Stimulated activated CD8-positive, alpha-beta memory T cell treated with anti-CD3 and anti-CD28 coated beads, Interleukin-7, amount 100 ng/mL, for 1 hour (primary cell): ENCODE measurements around the gene C1QTNF8.

Source experiments
- DNase-seq, 2 donors: peaks; one replicate each; pipeline ENCODE4 v3.0.0-alpha.2; 2020; ENCODE audit warnings: low read depth in 2 of 2

C1QTNF8 gene

DNA sequence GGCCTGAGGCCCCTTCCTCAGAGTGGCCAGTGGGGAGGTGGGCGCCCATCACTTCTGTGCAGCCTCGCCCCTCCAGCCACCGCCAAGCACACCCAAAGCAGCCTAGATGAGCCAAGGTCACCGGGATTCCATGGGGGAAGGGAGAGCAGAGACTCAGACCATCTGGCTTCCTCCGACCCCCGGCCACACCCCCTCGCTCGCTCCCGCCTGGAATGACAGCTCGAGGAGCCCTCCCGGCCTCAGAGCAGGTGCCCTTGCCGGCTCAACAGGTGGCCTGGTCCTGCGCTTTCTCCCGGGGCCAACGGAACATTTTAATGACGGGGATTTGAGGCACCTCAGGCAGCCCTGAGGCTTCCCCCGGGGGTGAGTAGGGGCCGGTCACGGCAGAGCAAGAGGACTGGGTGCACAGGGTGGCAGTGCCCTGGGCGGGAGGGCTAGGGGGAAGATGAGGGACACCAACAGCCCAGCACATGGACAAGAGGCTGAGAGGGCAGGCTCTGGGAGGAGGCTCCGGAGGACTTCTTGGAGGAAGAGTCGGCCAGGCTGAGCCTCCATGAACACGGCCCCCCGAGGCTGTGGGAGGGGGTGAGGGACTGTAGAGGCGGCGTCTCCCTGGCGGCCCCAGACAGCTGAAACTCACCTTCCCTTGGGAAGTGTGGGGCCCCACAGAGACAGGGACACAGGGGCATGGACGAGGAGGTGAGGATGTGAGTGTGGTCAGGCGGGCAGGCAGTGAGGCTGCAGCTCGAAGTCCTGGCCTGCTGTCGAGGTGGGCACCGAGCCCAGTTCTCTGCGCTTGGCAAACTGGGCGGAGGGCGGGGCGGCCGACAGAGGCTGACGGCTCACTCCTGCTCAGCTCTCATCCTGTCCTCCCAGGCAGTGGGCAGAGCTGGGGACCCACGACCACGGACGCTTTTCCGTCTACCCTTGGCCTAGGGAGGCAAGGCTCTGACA lies 12.5 kb upstream of the C1QTNF8 start:
- no peak for DNase-seq

- DNase-seq = no peak
These were observed 11.7 kb upstream of the C1QTNF8 start for GRCh38 chr16:1107731-1108130.

- DNase-seq = no peak
These were observed 11.1 kb upstream of the C1QTNF8 start for GRCh38 chr16:1107141-1107540.

DNA sequence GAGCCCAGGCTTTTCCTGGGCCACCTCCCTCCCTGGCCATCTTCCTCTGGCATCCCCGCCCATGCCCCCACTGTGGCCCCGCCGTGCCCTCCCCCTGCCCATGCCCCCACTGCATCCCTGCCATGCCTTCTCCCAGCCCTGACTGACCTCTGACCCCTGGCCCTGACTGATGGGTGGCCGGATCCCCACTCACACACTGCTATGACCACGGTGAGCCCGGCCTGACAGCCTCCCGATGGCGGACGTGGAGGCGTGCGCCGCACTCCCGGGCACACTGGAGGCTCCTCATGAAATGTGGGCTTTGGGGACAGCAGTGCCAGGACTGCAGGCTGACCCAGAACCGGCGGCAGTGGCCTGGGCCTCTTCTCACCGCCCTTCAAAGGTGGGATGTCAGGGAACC lies 10.6 kb upstream of the C1QTNF8 start:
- DNase-seq = no peak

- no peak for DNase-seq
These were observed 10.0 kb upstream of the C1QTNF8 start for GRCh38 chr16:1105888-1106620.

- no peak for DNase-seq
These were observed 7.6 kb upstream of the C1QTNF8 start for GRCh38 chr16:1103636-1103980.

DNA sequence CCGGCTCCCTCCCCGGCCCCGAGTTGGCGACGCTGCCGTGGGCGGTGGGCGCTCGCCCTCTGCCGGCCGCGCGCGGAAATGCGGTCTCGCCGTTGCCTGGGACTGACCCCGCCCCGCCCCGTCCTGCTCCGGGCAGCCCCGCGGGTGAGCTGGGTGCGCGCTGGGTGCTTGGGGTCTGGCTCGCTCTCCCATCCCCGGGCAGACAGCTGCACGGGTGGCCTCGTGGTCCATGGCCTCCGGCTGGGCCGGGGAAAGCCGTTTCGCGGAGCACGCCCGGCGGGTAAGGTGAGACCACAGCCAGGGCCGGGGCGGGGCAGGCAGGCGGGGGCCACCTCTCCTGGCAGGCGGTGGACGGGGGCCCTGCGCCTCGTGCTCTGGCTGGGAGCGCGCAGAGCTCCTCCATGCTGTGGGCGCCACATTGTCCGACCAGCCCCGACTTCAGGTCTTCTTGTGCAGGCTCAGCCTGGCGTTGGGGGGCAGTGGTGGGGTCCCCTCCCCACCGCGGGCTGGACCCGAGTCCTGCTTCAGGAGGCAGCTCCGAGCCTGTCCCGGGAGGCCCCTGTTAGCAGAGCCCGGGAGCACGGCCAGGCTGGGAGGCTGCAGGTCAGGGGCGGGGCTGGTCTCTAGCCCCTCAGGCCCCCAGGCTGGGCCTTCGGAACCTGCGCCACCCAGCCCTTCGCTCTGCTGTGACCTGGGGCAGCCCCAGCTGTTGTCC lies 7.0 kb upstream of the C1QTNF8 start:
- peak; percentile 41 to 55 for DNase-seq

- DNase-seq = no peak
These were observed 6.3 kb upstream of the C1QTNF8 start for GRCh38 chr16:1102333-1102700.

GRCh38 chr16:1101573-1102332 lies 5.7 kb upstream of the C1QTNF8 start:
- no peak for DNase-seq

DNA sequence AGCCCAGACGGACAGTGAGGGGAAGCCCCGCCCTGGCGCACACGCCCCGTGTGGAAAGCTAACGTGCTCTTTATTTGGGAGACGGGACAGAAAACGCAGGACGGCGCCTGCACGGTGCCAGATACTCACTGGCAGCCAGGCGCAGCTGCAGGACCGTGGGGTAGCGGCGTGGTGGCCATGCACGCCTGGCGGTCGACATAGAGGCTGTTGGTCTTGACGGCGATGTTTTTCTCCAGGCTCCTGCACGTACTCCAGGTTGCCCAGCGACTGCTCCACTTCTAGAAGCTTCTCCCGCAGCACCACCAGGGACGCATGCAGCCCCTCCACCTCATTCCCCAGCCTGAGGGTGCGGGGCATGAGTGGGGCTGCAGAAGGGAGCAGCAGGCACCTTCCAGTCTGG lies 5.1 kb upstream of the C1QTNF8 start:
- DNase-seq = no peak

GRCh38 chr16:1100084-1100800 lies 4.2 kb upstream of the C1QTNF8 start:
- DNase-seq = no peak

DNA sequence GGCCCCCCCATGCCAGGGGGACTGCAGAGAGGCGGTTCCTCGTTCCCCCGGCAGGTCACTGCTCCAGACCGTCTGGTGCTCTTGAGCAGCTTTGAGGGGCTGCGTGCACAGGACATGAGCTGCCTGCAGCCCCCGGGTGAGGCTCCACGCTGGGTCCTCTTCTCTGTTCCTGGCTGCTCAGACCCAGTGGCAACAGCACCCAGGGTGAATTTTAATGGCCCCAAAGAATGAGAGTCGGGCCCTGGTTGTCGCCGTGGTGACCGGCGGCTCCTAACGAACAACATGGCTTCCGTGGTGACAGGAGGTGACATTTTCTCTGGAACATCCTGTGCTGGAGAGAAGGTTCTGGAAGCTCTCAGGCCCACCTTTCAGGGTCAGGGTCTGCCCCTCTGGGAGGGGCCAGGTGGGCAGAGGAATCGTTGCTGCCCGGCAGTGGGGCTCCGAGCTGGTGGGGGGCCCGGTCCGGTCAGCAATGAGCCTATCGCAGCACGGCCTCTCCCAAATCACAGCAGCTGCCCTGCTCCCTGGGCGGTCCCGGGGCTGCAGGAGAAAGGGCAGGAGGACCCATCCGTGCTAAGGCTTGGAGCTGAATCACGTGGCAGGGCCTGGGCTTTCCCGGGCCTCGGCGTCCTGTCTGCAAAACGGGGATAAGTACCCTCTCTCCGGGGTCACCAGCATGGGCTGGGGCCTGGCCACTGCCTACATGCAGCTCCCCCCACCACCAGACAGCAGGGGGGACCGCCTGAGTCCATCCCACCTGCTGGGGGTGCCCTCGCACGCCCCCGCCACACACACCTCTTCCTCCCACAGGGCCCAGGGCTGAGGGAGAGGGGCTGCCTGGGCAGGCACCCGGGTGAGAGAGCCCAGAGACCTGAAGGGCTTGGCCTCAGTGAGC lies 3.4 kb upstream of the C1QTNF8 start:
- DNase-seq = no peak

DNA sequence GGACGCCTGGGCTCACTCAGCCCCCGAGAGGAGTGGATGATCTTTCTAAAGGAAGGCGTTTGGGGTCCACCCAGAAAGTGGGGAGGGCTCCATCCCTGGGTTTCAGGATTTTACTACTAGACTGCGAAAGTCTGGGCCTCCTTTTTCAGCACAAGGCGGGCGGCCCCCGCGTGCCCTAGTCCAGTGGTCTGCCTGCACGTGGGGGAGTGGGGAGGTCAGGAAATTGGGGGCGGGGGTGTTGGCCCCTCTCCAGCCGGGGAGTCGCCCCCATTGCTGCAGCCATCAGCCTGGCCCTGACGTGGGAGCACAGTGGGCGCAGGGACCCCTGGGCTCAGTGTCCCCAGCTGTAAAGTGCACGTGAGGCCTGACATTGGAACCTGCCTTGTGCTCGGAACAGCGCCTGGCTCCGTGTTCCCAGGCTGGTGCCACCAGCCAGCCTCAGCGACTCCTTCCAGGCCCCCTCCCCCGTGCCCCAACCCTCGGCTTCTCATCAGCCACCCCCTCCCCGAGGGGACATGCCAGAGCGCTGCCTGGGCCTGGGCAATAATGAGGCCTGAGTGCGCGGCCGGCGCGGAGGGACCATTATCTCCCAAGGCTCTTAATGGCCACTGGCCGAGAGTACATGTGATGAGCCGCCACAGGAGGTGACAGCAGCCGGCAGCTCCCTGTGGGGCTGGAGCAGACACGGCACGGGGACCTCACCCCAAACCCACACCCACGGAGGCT lies 2.4 kb upstream of the C1QTNF8 start:
- DNase-seq = no peak

DNA sequence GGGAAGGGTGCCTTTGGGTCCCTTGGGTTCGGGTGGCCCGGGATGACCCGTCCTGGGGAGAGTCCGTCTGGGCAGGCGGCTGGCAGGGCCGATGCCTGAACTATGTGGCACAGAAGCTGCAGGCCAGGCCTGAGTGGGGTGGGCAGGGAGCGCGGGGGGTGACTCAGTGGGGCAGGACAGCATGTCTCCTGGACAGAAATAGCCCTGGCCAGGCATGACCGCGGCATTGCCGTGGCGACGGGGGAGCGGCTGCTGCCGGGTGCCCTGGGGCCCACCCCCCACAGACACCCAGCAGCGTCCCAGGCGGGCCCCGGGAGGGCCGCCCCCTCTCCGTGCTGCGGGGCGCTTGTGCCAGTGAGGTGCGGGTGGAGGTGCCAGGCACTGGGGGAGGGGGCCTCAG lies 1.8 kb upstream of the C1QTNF8 start:
- no peak for DNase-seq

GRCh38 chr16:1097156-1097555 lies 1.1 kb upstream of the C1QTNF8 start:
- DNase-seq = no peak

DNA sequence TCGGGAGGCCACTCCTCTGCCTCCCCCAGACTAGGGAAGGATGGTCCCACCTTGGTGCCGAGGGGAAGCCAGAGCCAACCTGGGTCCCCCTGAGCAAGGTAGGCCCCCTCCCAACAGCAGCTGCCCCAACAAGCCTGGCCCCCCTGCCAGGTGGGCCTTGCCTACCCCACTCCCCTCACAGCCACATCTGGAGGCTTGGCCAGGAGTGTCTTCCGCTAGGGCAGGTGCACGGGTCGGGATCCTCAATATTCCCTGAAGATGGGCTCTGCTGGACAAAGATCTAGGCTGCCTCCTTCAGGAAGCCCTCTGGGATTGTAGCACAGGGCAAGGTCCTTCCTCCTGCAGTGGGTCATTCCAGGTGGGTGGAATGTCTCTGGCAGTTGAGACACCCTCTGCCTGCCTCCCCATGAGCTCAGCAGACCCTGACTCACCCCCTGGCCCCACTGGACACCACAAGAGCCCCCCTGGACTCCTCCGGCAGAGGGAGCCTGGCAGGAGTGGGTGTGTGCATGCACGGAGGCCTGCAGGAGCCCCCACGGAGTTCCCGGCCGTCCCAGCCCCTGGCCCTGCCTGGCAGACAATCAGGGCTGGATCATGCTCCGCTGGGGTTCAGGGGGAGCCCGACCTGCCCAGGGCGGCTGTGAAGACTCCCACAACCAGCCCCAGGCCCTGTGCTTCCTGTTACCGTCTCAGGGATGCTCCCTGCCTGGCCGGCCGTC lies 435 bp downstream of the C1QTNF8 start:
- no peak for DNase-seq

DNA sequence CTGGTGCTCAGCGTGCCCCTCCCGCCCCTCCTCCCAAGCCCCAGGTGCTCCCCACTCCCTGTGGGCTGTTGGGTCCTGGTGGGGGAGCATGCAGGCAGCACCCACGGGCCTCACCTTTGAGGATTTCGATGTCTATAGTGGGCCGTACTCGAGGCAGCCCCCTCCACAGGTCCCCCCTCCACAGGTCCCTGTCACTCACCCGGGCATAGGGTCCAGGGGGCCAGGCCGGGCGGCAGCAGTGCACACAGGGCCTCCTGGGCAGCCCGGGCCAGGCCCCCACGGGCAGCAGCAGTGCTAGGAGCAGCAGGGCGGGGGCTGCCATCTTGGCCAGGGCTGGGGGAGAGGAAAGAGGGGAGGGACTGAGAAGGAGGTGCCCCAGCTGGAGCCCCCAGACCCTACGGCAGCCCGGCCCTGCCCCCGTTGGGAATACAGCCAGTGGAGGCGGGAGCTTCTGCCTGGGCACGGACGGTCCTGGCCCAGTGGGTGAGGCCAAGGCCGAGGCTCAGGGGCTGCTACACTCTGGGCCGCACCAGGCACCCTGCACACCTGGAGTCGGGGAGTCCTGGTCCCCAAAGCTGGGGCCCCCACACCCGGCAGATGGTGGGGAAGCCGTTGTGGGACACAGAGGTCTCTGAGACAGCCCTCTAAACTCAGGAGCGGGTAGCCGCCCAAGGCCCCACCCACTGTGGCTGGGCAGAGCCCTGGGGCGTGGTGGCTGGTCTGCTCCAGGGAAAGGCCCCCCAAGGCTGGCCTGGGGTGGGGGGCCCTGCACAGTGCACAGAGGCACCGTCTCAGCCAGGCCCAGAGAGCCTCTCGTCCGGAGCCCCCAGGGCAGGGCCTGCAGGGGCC lies 1.2 kb downstream of the C1QTNF8 start:
- DNase-seq = no peak

GRCh38 chr16:1094124-1094479 lies 1.9 kb downstream of the C1QTNF8 start:
- DNase-seq = no peak
